Measurements from ENCODE around the gene ANAPC7. TPM values are rescaled to one million over a fixed set of nuclear protein-coding genes. Genes with fewer than 3 reads are reported as not detected.
A peak's percentile ranks its signal among the peaks of the same experiment; 100 is the strongest.

ANAPC7 gene
- total and polyA plus RNA-seq, 9 of the 15 experiments (the other 6 are each of a cell fraction or from before 2014, with no cell fraction given), result 46.7 to 158 (median 109) TPM

DNA sequence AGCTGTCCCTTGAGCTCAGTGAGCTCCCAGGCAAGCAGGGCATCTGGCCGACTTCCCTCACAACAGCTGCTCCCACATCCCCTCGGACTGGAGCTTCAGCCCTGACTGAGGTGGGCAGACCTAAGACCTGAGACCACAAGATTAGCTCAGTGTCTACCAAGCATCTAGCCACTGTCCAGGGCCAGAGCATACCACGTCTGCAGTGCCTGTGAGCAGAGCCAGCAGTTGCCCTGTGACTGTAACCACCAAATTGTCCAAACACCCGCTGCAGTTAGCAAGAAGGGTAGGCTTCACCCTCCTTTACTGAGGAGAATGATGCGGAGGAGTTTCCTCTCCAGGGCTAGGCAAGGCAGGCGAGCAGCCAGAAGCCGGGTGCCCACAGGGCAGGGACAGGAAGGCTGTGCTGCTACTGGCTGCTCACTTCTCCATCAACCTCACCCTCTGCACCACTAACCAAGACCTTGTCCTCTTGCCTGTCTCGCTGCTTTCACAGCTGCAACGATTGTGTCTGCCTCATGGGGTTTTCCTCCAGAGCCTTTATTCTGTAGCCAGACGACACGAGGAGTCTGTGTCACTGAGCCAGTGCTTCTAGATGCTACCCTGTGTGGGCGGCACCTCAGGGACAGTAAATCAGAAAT, 53.9 kb downstream of the ANAPC7 start (continued):
- no peak for TF ChIP-seq DNMT1 (IDR thresholded peaks at IDR 0.05)
- TF ChIP-seq, protein P1, sequence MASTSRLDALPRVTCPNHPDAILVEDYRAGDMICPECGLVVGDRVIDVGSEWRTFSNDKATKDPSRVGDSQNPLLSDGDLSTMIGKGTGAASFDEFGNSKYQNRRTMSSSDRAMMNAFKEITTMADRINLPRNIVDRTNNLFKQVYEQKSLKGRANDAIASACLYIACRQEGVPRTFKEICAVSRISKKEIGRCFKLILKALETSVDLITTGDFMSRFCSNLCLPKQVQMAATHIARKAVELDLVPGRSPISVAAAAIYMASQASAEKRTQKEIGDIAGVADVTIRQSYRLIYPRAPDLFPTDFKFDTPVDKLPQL (IDR thresholded peaks at IDR 0.05; ENCODE audit: extremely low read depth, insufficient read length), result no peak
- TF ChIP-seq, protein P2, sequence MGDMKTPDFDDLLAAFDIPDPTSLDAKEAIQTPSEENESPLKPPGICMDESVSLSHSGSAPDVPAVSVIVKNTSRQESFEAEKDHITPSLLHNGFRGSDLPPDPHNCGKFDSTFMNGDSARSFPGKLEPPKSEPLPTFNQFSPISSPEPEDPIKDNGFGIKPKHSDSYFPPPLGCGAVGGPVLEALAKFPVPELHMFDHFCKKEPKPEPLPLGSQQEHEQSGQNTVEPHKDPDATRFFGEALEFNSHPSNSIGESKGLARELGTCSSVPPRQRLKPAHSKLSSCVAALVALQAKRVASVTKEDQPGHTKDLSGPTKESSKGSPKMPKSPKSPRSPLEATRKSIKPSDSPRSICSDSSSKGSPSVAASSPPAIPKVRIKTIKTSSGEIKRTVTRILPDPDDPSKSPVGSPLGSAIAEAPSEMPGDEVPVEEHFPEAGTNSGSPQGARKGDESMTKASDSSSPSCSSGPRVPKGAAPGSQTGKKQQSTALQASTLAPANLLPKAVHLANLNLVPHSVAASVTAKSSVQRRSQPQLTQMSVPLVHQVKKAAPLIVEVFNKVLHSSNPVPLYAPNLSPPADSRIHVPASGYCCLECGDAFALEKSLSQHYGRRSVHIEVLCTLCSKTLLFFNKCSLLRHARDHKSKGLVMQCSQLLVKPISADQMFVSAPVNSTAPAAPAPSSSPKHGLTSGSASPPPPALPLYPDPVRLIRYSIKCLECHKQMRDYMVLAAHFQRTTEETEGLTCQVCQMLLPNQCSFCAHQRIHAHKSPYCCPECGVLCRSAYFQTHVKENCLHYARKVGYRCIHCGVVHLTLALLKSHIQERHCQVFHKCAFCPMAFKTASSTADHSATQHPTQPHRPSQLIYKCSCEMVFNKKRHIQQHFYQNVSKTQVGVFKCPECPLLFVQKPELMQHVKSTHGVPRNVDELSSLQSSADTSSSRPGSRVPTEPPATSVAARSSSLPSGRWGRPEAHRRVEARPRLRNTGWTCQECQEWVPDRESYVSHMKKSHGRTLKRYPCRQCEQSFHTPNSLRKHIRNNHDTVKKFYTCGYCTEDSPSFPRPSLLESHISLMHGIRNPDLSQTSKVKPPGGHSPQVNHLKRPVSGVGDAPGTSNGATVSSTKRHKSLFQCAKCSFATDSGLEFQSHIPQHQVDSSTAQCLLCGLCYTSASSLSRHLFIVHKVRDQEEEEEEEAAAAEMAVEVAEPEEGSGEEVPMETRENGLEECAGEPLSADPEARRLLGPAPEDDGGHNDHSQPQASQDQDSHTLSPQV (IDR thresholded peaks at IDR 0.05), result no peak
- no peak for TF ChIP-seq ELF2 (CRISPR knock-in tag; IDR thresholded peaks at IDR 0.05)
- TF ChIP-seq NCOA4 (IDR thresholded peaks at IDR 0.05; ENCODE audit: partially characterized antibody), result no peak
- TF ChIP-seq POLR2AphosphoS2 (IDR thresholded peaks at IDR 0.05; ENCODE audit: low read length), result peak; percentile 49
- TF ChIP-seq, protein P3, sequence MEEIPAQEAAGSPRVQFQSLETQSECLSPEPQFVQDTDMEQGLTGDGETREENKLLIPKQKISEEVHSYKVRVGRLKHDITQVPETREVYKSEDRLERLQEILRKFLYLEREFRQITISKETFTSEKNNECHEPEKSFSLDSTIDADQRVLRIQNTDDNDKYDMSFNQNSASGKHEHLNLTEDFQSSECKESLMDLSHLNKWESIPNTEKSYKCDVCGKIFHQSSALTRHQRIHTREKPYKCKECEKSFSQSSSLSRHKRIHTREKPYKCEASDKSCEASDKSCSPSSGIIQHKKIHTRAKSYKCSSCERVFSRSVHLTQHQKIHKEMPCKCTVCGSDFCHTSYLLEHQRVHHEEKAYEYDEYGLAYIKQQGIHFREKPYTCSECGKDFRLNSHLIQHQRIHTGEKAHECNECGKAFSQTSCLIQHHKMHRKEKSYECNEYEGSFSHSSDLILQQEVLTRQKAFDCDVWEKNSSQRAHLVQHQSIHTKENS (CRISPR knock-in tag; IDR thresholded peaks at IDR 0.05), result no peak
- TF ChIP-seq, protein P4, sequence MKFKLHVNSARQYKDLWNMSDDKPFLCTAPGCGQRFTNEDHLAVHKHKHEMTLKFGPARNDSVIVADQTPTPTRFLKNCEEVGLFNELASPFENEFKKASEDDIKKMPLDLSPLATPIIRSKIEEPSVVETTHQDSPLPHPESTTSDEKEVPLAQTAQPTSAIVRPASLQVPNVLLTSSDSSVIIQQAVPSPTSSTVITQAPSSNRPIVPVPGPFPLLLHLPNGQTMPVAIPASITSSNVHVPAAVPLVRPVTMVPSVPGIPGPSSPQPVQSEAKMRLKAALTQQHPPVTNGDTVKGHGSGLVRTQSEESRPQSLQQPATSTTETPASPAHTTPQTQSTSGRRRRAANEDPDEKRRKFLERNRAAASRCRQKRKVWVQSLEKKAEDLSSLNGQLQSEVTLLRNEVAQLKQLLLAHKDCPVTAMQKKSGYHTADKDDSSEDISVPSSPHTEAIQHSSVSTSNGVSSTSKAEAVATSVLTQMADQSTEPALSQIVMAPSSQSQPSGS (CRISPR knock-in tag; IDR thresholded peaks at IDR 0.05), result no peak
- no peak for TF ChIP-seq ZKSCAN8 (CRISPR knock-in tag; IDR thresholded peaks at IDR 0.05)
- TF ChIP-seq, protein P5, sequence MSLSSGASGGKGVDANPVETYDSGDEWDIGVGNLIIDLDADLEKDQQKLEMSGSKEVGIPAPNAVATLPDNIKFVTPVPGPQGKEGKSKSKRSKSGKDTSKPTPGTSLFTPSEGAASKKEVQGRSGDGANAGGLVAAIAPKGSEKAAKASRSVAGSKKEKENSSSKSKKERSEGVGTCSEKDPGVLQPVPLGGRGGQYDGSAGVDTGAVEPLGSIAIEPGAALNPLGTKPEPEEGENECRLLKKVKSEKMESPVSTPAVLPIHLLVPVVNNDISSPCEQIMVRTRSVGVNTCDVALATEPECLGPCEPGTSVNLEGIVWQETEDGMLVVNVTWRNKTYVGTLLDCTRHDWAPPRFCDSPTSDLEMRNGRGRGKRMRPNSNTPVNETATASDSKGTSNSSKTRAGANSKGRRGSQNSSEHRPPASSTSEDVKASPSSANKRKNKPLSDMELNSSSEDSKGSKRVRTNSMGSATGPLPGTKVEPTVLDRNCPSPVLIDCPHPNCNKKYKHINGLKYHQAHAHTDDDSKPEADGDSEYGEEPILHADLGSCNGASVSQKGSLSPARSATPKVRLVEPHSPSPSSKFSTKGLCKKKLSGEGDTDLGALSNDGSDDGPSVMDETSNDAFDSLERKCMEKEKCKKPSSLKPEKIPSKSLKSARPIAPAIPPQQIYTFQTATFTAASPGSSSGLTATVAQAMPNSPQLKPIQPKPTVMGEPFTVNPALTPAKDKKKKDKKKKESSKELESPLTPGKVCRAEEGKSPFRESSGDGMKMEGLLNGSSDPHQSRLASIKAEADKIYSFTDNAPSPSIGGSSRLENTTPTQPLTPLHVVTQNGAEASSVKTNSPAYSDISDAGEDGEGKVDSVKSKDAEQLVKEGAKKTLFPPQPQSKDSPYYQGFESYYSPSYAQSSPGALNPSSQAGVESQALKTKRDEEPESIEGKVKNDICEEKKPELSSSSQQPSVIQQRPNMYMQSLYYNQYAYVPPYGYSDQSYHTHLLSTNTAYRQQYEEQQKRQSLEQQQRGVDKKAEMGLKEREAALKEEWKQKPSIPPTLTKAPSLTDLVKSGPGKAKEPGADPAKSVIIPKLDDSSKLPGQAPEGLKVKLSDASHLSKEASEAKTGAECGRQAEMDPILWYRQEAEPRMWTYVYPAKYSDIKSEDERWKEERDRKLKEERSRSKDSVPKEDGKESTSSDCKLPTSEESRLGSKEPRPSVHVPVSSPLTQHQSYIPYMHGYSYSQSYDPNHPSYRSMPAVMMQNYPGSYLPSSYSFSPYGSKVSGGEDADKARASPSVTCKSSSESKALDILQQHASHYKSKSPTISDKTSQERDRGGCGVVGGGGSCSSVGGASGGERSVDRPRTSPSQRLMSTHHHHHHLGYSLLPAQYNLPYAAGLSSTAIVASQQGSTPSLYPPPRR (CRISPR knock-in tag; IDR thresholded peaks at IDR 0.05; ENCODE audit: borderline replicate concordance), result no peak
- no peak for TF ChIP-seq ARNT (IDR thresholded peaks at IDR 0.05)
- TF ChIP-seq SUPT5H (IDR thresholded peaks at IDR 0.05), result peak; percentile 56
- TF ChIP-seq U2AF2 (optimal IDR thresholded peaks at IDR 0.05; ENCODE audit: low read depth, low read length), result no peak
- no peak for TF ChIP-seq RBM17 (IDR thresholded peaks at IDR 0.05; ENCODE audit: borderline replicate concordance, low read depth, low read length)
- no peak for TF ChIP-seq ZNF830 (CRISPR knock-in tag; IDR thresholded peaks at IDR 0.05)
- peak; percentile 59 for TF ChIP-seq POLR2B (IDR thresholded peaks at IDR 0.05; ENCODE audit: low read depth, partially characterized antibody)
